H9 (cell line): ENCODE results near the gene LAMP5. TPM values are rescaled to one million over a fixed set of nuclear protein-coding genes. Genes with fewer than 3 reads are reported as not detected.

Source experiments
- DNase-seq: peaks from one replicate; pipeline ENCODE4 v3.0.0-alpha.2; 2017
- H2AFZ ChIP-seq: one replicate; pipeline ENCODE4 v1.6.1; 2013; ENCODE audit warnings: mild to moderate bottlenecking, low read length, control low read depth, moderate library complexity
- H2AK5ac ChIP-seq: 2 replicates; pipeline ENCODE4 v1.6.1; 2013; ENCODE audit warnings: low read length, control low read depth, mixed read lengths; ENCODE audit not compliant: insufficient read length
- H2BK120ac ChIP-seq: one replicate; pipeline ENCODE4 v1.6.1; 2013; ENCODE audit warnings: low read depth, mild to moderate bottlenecking, low read length, control low read depth, inconsistent platforms; ENCODE audit not compliant: poor library complexity, severe bottlenecking
- H2BK12ac ChIP-seq: 2 replicates; pipeline ENCODE4 v1.6.1; 2013; ENCODE audit warnings: low read length, control low read depth, mixed read lengths, low read depth; ENCODE audit not compliant: insufficient read length
- H2BK15ac ChIP-seq: 2 replicates; pipeline ENCODE4 v1.6.1; 2013; ENCODE audit warnings: low read depth, low read length, control low read depth
- H2BK20ac ChIP-seq: one replicate; pipeline ENCODE4 v1.6.1; 2013; ENCODE audit warnings: low read depth, mild to moderate bottlenecking, low read length, control low read depth, inconsistent platforms; ENCODE audit not compliant: poor library complexity, severe bottlenecking
- H2BK5ac ChIP-seq: 2 replicates; pipeline ENCODE4 v1.6.1; 2013; ENCODE audit warnings: low read length, control low read depth, mixed read lengths; ENCODE audit not compliant: insufficient read length
- H3K14ac ChIP-seq: 2 replicates; pipeline ENCODE4 v1.6.1; 2013; ENCODE audit warnings: low read length, control low read depth; ENCODE audit not compliant: insufficient read depth
- H3K18ac ChIP-seq: 2 replicates; pipeline ENCODE4 v1.6.1; 2013; ENCODE audit warnings: low read depth, mild to moderate bottlenecking, mixed read lengths, low read length, control low read depth; ENCODE audit not compliant: insufficient read length
- H3K23ac ChIP-seq: 2 replicates; pipeline ENCODE4 v1.6.1; 2013; ENCODE audit warnings: low read length, control low read depth, mixed read lengths, low read depth; ENCODE audit not compliant: insufficient read length
- H3K23me2 ChIP-seq: 2 replicates; pipeline ENCODE4 v1.6.1; 2013; ENCODE audit warnings: low read depth, mild to moderate bottlenecking, mixed read lengths, low read length, control low read depth; ENCODE audit not compliant: insufficient read length, poor library complexity, severe bottlenecking
- H3K27ac ChIP-seq: 2 replicates; pipeline ENCODE4 v1.5.1; 2013; ENCODE audit warnings: low read length, control low read depth, mixed read lengths, low read depth; ENCODE audit not compliant: insufficient read length
- H3K27me3 ChIP-seq: 2 replicates; pipeline ENCODE4 v1.6.1; 2013; ENCODE audit warnings: low read length, control low read depth, inconsistent platforms; ENCODE audit not compliant: insufficient read depth
- H3K4ac ChIP-seq: 2 replicates; pipeline ENCODE4 v1.6.1; 2013; ENCODE audit warnings: low read depth, mild to moderate bottlenecking, control low read depth, inconsistent platforms, low read length, moderate library complexity
- H3K4me1 ChIP-seq: 2 replicates; pipeline ENCODE4 v1.6.1; 2013; ENCODE audit warnings: low read length, control low read depth, inconsistent platforms; ENCODE audit not compliant: insufficient read depth
- H3K4me2 ChIP-seq: 2 replicates; pipeline ENCODE4 v1.6.1; 2013; ENCODE audit warnings: low read length, control low read depth, mixed read lengths; ENCODE audit not compliant: insufficient read length, insufficient read depth
- H3K56ac ChIP-seq: 2 replicates; pipeline ENCODE4 v1.6.1; 2013; ENCODE audit warnings: low read depth, mild to moderate bottlenecking, mixed read lengths, low read length, control low read depth; ENCODE audit not compliant: insufficient read length
- H3K79me1 ChIP-seq: 2 replicates; pipeline ENCODE4 v1.6.1; 2013; ENCODE audit warnings: low read depth, mild to moderate bottlenecking, moderate library complexity, low read length, control low read depth, inconsistent platforms; ENCODE audit not compliant: insufficient read depth, poor library complexity, severe bottlenecking
- H3K79me2 ChIP-seq: 2 replicates; pipeline ENCODE4 v1.6.1; 2013; ENCODE audit warnings: low read length, control low read depth, inconsistent platforms; ENCODE audit not compliant: insufficient read depth
- H3K9ac ChIP-seq: 2 replicates; pipeline ENCODE4 v1.6.1; 2013; ENCODE audit warnings: low read length, control low read depth, mixed read lengths; ENCODE audit not compliant: insufficient read length; ENCODE audit errors: extremely low read depth
- H3K9me3 ChIP-seq: one replicate; pipeline ENCODE4 v1.6.1; 2013; ENCODE audit warnings: low read depth, low read length, inconsistent platforms; ENCODE audit not compliant: control insufficient read depth
- H3T11ph ChIP-seq: one replicate; pipeline ENCODE4 v1.6.1; 2013; ENCODE audit warnings: mild to moderate bottlenecking, low read length, control low read depth, inconsistent platforms
- H4K20me1 ChIP-seq: one replicate; pipeline ENCODE4 v1.6.1; 2013; ENCODE audit not compliant: control insufficient read depth, insufficient read length, insufficient read depth
- H4K5ac ChIP-seq: 2 replicates; pipeline ENCODE4 v1.6.1; 2013; ENCODE audit warnings: low read depth, mild to moderate bottlenecking, mixed read lengths, low read length, control low read depth; ENCODE audit not compliant: insufficient read length
- H4K8ac ChIP-seq: replicated peaks from 2 replicates; pipeline ENCODE4 v1.6.1; 2013; ENCODE audit warnings: low read length, control low read depth, mixed read lengths, low read depth; ENCODE audit not compliant: insufficient read length
- H4K91ac ChIP-seq: 2 replicates; pipeline ENCODE4 v1.6.1; 2013; ENCODE audit warnings: low read depth, mild to moderate bottlenecking, moderate library complexity, mixed read lengths, low read length, control low read depth; ENCODE audit not compliant: insufficient read length
- H3K27ac Mint-ChIP-seq, 3 experiments: 2 replicates in 2 of 3; 3 replicates in 1 of 3; pipeline ENCODE4 v1.8.0; 2020 to 2021; ENCODE audit warnings: mixed read lengths in 3 of 3, mild to moderate bottlenecking in 1 of 3, moderate library complexity in 1 of 3
- H3K27me3 Mint-ChIP-seq: 2 replicates; pipeline ENCODE4 v1.8.0; 2021; ENCODE audit warnings: low read depth, mild to moderate bottlenecking, moderate library complexity, mixed read lengths
- H3K36me3 Mint-ChIP-seq, 3 experiments: 2 replicates in 2 of 3; 3 replicates in 1 of 3; pipeline ENCODE4 v1.8.0; 2020 to 2021; ENCODE audit warnings: low read depth in 3 of 3, mixed read lengths in 3 of 3; ENCODE audit not compliant: insufficient read depth in 1 of 3
- H3K4me1 Mint-ChIP-seq, 2 experiments: 2 replicates each; pipeline ENCODE4 v1.8.0; 2020; ENCODE audit warnings: mixed read lengths in 2 of 2
- H3K4me3 Mint-ChIP-seq, 2 experiments: 2 replicates in 1 of 2; 3 replicates in 1 of 2; pipeline ENCODE4 v1.8.0; 2020 to 2021; ENCODE audit warnings: mild to moderate bottlenecking in 2 of 2, mixed read lengths in 2 of 2, moderate library complexity in 1 of 2
- H3K9me3 Mint-ChIP-seq, 2 experiments: 2 replicates in 1 of 2; 3 replicates in 1 of 2; pipeline ENCODE4 v1.8.0; 2020; ENCODE audit warnings: mild to moderate bottlenecking in 2 of 2, mixed read lengths in 2 of 2, moderate library complexity in 1 of 2
- WGBS: extraction: QIAGEN DNeasy Blood & Tissue Kit; methylation state at CpG from one replicate; pipeline ENCODE4 v1.1.7; 2013; ENCODE audit warnings: missing lambda C conversion rate, low lambda C conversion rate, mixed read lengths; ENCODE audit not compliant: insufficient read length; ENCODE audit errors: extremely low coverage; 5-methylcytosine and 5-hydroxymethylcytosine counted together
- total RNA-seq: library from RNA; stranded (reverse); gene quantifications from 2 replicates; pipeline ENCODE4 v1.2.1, GENCODE V29; 2021
- TF ChIP-seq, protein P1 (sequence below): fragments of 200-600 bp; sonication (generic); conservative IDR thresholded peaks from 3 replicates; pipeline ENCODE4 v1.8.0; 2021; ENCODE audit warnings: antibody characterized with exemption, mild to moderate bottlenecking

Gene LAMP5
- total RNA-seq, 1 experiment from 2014 or later, result 0.35 TPM

DNA sequence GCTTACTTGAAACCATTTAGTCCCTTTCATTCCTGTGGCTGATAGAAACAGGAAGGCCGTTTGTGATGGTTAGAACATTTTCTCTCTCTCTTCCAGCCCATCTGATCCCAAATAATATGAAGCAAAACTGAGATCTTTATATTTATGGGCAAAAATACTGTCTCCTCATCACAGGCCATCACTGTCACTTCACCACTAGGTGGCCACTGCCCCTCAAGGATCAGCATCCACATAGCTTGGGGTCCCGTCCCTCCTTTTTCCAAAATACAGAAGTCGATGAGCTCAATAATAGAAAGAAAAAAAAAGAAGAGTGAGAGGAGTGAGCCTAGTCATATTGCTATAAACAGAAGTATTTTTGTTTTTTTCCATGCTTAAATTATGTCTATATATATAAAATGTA, 46.4 kb upstream of the LAMP5 start:
- H3K27ac ChIP-seq, result no peak overlapping the region
- no peak overlapping the region for H4K91ac ChIP-seq
- Mint-ChIP-seq H3K9me3 (peaks cover 10 to 14% of the 10 kb centered on the region in 2 experiments; a peak in 4 of 5 replicates), H3K36me3 (peaks cover 0 to 4% (median 0%) of the 10 kb centered on the region in 3 experiments; a peak in 4 of 7 replicates), H3K4me1 (no peaks in the 10 kb centered on the region), H3K27me3 (no peaks in the 10 kb centered on the region; the same call in 1 of the 2 replicates), H3K4me3 (no peak overlapping the region), H3K27ac (no peak overlapping the region)
- WGBS, result no CpG with 5 or more reads among the region's 3 CpGs
- H2BK20ac ChIP-seq, result no peak overlapping the region
- no peaks in the 10 kb centered on the region for H3K79me2 ChIP-seq
- no peaks in the 10 kb centered on the region for H4K20me1 ChIP-seq
- no peak overlapping the region for H4K5ac ChIP-seq
- H2BK5ac ChIP-seq, result no peak overlapping the region
- H3K79me1 ChIP-seq, result no peaks in the 10 kb centered on the region
- H3K56ac ChIP-seq, result no peak overlapping the region
- H2BK12ac ChIP-seq, result no peak overlapping the region
- no peak overlapping the region for H3K4me2 ChIP-seq
- no peak overlapping the region for H2BK15ac ChIP-seq
- peak; percentile 34 for DNase-seq
- TF ChIP-seq, protein P1, sequence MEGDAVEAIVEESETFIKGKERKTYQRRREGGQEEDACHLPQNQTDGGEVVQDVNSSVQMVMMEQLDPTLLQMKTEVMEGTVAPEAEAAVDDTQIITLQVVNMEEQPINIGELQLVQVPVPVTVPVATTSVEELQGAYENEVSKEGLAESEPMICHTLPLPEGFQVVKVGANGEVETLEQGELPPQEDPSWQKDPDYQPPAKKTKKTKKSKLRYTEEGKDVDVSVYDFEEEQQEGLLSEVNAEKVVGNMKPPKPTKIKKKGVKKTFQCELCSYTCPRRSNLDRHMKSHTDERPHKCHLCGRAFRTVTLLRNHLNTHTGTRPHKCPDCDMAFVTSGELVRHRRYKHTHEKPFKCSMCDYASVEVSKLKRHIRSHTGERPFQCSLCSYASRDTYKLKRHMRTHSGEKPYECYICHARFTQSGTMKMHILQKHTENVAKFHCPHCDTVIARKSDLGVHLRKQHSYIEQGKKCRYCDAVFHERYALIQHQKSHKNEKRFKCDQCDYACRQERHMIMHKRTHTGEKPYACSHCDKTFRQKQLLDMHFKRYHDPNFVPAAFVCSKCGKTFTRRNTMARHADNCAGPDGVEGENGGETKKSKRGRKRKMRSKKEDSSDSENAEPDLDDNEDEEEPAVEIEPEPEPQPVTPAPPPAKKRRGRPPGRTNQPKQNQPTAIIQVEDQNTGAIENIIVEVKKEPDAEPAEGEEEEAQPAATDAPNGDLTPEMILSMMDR, result peak; percentile 87
- no peak overlapping the region for H3K9ac ChIP-seq
- no peaks in the 10 kb centered on the region for H3K27me3 ChIP-seq
- H3K23ac ChIP-seq, result no peak overlapping the region
- no peak overlapping the region for H3K18ac ChIP-seq
- no peaks in the 10 kb centered on the region for H3K23me2 ChIP-seq
- H2AK5ac ChIP-seq, result no peak overlapping the region
- no peak overlapping the region for H3K4ac ChIP-seq
- no peak overlapping the region for H3K14ac ChIP-seq
- no peak overlapping the region for H2AFZ ChIP-seq
- H2BK120ac ChIP-seq, result no peak overlapping the region
- H3T11ph ChIP-seq, result no peak overlapping the region
- H3K4me1 ChIP-seq, result no peaks in the 10 kb centered on the region
- H3K9me3 ChIP-seq, result no peaks in the 10 kb centered on the region
- no peak overlapping the region for H4K8ac ChIP-seq
